ENCODE measurements around the gene ATOH7.

DNA sequence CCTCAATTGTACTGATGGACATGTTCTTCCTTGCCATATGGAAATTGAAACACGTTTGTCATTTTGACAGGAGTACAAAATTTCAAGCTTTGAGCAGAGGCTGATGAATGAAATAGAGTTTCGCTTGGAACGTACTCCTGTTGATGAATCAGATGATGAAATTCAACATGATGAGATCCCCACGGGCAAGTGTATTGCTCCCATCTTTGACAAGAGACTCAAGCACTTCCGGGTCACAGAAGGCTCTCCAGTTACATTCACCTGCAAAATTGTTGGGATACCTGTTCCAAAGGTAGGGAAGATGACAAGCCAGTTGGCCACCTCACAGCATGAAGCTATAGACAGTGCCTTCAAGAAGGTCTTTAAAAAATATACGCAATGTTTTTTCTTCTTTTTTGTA, 43.1 kb downstream of the ATOH7 start:
- TF ChIP-seq, protein P1, sequence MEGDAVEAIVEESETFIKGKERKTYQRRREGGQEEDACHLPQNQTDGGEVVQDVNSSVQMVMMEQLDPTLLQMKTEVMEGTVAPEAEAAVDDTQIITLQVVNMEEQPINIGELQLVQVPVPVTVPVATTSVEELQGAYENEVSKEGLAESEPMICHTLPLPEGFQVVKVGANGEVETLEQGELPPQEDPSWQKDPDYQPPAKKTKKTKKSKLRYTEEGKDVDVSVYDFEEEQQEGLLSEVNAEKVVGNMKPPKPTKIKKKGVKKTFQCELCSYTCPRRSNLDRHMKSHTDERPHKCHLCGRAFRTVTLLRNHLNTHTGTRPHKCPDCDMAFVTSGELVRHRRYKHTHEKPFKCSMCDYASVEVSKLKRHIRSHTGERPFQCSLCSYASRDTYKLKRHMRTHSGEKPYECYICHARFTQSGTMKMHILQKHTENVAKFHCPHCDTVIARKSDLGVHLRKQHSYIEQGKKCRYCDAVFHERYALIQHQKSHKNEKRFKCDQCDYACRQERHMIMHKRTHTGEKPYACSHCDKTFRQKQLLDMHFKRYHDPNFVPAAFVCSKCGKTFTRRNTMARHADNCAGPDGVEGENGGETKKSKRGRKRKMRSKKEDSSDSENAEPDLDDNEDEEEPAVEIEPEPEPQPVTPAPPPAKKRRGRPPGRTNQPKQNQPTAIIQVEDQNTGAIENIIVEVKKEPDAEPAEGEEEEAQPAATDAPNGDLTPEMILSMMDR (IDR thresholded peaks at IDR 0.05 in 2 of 3, conservative IDR thresholded peaks at IDR 0.05 in 1 of 3; ENCODE audit: borderline replicate concordance in 1 of 3, insufficient read depth in 1 of 3, low read depth in 2 of 3, low read length in 2 of 3): no peak
- TF ChIP-seq CEBPB (IDR thresholded peaks at IDR 0.05; ENCODE audit: low read depth): no peak
- no peak for TF ChIP-seq ZNF274 (IDR thresholded peaks at IDR 0.05; ENCODE audit: low read depth, low read length)
- no peak for TF ChIP-seq FOSL1 (IDR thresholded peaks at IDR 0.05; ENCODE audit: low read depth)
- TF ChIP-seq POLR2AphosphoS5 (IDR thresholded peaks at IDR 0.05; ENCODE audit: low read depth, low read length): no peak
- TF ChIP-seq POLR2A (IDR thresholded peaks at IDR 0.05; ENCODE audit: borderline replicate concordance, extremely low read depth, insufficient read depth, insufficient read length): no peak
- no peak for TF ChIP-seq SIN3A (IDR thresholded peaks at IDR 0.05; ENCODE audit: low read depth)
- no peak for TF ChIP-seq SRF (IDR thresholded peaks at IDR 0.05; ENCODE audit: low read depth)
- TF ChIP-seq, protein P2, sequence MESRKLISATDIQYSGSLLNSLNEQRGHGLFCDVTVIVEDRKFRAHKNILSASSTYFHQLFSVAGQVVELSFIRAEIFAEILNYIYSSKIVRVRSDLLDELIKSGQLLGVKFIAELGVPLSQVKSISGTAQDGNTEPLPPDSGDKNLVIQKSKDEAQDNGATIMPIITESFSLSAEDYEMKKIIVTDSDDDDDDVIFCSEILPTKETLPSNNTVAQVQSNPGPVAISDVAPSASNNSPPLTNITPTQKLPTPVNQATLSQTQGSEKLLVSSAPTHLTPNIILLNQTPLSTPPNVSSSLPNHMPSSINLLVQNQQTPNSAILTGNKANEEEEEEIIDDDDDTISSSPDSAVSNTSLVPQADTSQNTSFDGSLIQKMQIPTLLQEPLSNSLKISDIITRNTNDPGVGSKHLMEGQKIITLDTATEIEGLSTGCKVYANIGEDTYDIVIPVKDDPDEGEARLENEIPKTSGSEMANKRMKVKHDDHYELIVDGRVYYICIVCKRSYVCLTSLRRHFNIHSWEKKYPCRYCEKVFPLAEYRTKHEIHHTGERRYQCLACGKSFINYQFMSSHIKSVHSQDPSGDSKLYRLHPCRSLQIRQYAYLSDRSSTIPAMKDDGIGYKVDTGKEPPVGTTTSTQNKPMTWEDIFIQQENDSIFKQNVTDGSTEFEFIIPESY (IDR thresholded peaks at IDR 0.05; ENCODE audit: extremely low read depth, insufficient replicate concordance, low read length): no peak
- no peak for TF ChIP-seq EZH2phosphoT487 (IDR thresholded peaks at IDR 0.05; ENCODE audit: borderline replicate concordance)
- no peak for TF ChIP-seq MAX (IDR thresholded peaks at IDR 0.05)
- TF ChIP-seq, protein P3, sequence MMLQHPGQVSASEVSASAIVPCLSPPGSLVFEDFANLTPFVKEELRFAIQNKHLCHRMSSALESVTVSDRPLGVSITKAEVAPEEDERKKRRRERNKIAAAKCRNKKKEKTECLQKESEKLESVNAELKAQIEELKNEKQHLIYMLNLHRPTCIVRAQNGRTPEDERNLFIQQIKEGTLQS (IDR thresholded peaks at IDR 0.05): no peak
- no peak for TF ChIP-seq EZH2 (IDR thresholded peaks at IDR 0.05)
